Liver (tissue), 9 donors: ENCODE results near the gene DPAGT1. TPM values are rescaled to one million over a fixed set of nuclear protein-coding genes. Genes with fewer than 3 reads are reported as not detected.

Experiments
- DNase-seq: peaks from one replicate; pipeline ENCODE4 v3.0.0-alpha.2; 2017; ENCODE audit warnings: low spot score
- H3K27ac ChIP-seq, 2 donors: one replicate each; pipeline ENCODE4 v1.7.0; 2013; ENCODE audit warnings: inconsistent platforms in 2 of 2, low read length in 2 of 2, control low read depth in 1 of 2, low read depth in 1 of 2, mild to moderate bottlenecking in 1 of 2
- H3K27me3 ChIP-seq, 4 donors: one replicate each; pipeline versions ENCODE4 v1.6.1 to v1.7.0; 2013; ENCODE audit warnings: low read length in 3 of 4, inconsistent platforms in 1 of 4, mild to moderate bottlenecking in 1 of 4, moderate library complexity in 1 of 4; ENCODE audit not compliant: control insufficient read depth in 4 of 4, insufficient read depth in 4 of 4
- H3K36me3 ChIP-seq, 4 donors: one replicate each; pipeline versions ENCODE4 v1.6.1 to v1.7.0; 2013; ENCODE audit warnings: low read length in 3 of 4, mild to moderate bottlenecking in 3 of 4, low read depth in 1 of 4, moderate library complexity in 1 of 4; ENCODE audit not compliant: control insufficient read depth in 4 of 4, insufficient read depth in 3 of 4
- H3K4me1 ChIP-seq, 4 donors: one replicate each; pipeline versions ENCODE4 v1.6.1 to v1.7.0; 2013; ENCODE audit warnings: low read length in 3 of 4, mild to moderate bottlenecking in 3 of 4, moderate library complexity in 1 of 4; ENCODE audit not compliant: control insufficient read depth in 4 of 4, insufficient read depth in 4 of 4
- H3K4me3 ChIP-seq, 3 donors: one replicate each; pipeline versions ENCODE4 v1.6.1 to v1.7.0; 2013; ENCODE audit warnings: low read length in 3 of 3, control low read depth in 1 of 3, low read depth in 1 of 3, mild to moderate bottlenecking in 1 of 3
- H3K9ac ChIP-seq, 2 donors: one replicate each; pipeline ENCODE4 v1.7.0; 2013; ENCODE audit warnings: low read length in 2 of 2, mild to moderate bottlenecking in 2 of 2, moderate library complexity in 2 of 2, control low read depth in 1 of 2, low read depth in 1 of 2
- H3K9me3 ChIP-seq, 4 donors: one replicate each; pipeline versions ENCODE4 v1.6.1 to v1.7.0; 2013; ENCODE audit warnings: low read length in 3 of 4; ENCODE audit not compliant: control insufficient read depth in 4 of 4
- EGR1 ChIP-seq, 2 donors: IDR thresholded peaks; 2 replicates each; pipeline ENCODE4 v1.6.1; 2016 to 2018; ENCODE audit warnings: antibody characterized with exemption in 2 of 2, low read depth in 2 of 2
- FOXA1 ChIP-seq: IDR thresholded peaks from 2 replicates; pipeline ENCODE4 v1.6.1; 2016; ENCODE audit warnings: antibody characterized with exemption
- FOXA2 ChIP-seq: IDR thresholded peaks from 2 replicates; pipeline ENCODE4 v1.6.1; 2016; ENCODE audit warnings: antibody characterized with exemption
- GABPA ChIP-seq, 2 donors: IDR thresholded peaks in 1 of 2; conservative IDR thresholded peaks in 1 of 2; 2 replicates each; pipeline ENCODE4 v1.6.1; 2016; ENCODE audit warnings: antibody characterized with exemption in 2 of 2, mild to moderate bottlenecking in 1 of 2, moderate library complexity in 1 of 2
- HNF4A ChIP-seq, 2 donors: conservative IDR thresholded peaks; 2 replicates each; pipeline ENCODE4 v1.6.1; 2016; ENCODE audit warnings: antibody characterized with exemption in 2 of 2, mild to moderate bottlenecking in 2 of 2
- HNF4G ChIP-seq: IDR thresholded peaks from 2 replicates; pipeline ENCODE4 v1.6.1; 2016; ENCODE audit warnings: antibody characterized with exemption
- JUND ChIP-seq, 2 donors: IDR thresholded peaks; 2 replicates each; pipeline ENCODE4 v1.6.1; 2016; ENCODE audit warnings: antibody characterized with exemption in 2 of 2
- NR2F2 ChIP-seq: IDR thresholded peaks from 2 replicates; pipeline ENCODE4 v1.6.1; 2016; ENCODE audit warnings: antibody characterized with exemption
- RAD21 ChIP-seq, 2 donors: IDR thresholded peaks; 2 replicates each; pipeline ENCODE4 v1.6.1; 2016; ENCODE audit warnings: antibody characterized with exemption in 2 of 2, mild to moderate bottlenecking in 2 of 2
- RXRA ChIP-seq, 2 donors: IDR thresholded peaks; 2 replicates each; pipeline ENCODE4 v1.6.1; 2017 to 2018; ENCODE audit warnings: antibody characterized with exemption in 2 of 2, mild to moderate bottlenecking in 1 of 2
- SP1 ChIP-seq: IDR thresholded peaks from 2 replicates; pipeline ENCODE4 v1.6.1; 2018; ENCODE audit warnings: antibody characterized with exemption, mild to moderate bottlenecking
- TAF1 ChIP-seq: conservative IDR thresholded peaks from 2 replicates; pipeline ENCODE4 v1.6.1; 2016; ENCODE audit warnings: antibody characterized with exemption, mild to moderate bottlenecking
- YY1 ChIP-seq: IDR thresholded peaks from 2 replicates; pipeline ENCODE4 v1.6.1; 2016; ENCODE audit warnings: antibody characterized with exemption, mild to moderate bottlenecking
- ZBTB33 ChIP-seq: IDR thresholded peaks from 2 replicates; pipeline ENCODE4 v1.6.1; 2016; ENCODE audit warnings: antibody characterized with exemption
- WGBS: extraction: QIAGEN DNeasy Blood & Tissue Kit; methylation state at CpG from one replicate; pipeline ENCODE4 v1.1.7; 2013; 5-methylcytosine and 5-hydroxymethylcytosine counted together
- polyA plus RNA-seq, 2 donors: library from polyadenylated mRNA; stranded (reverse) in 1 of 2; unstranded in 1 of 2; fragments of 200-250 nt in 1 of 2; fragments of >200 nt in 1 of 2; fragmentation: Nextera tagmentation in 1 of 2; extraction: Ambion mirVana in 1 of 2; gene quantifications; one replicate each; pipeline versions ENCODE4 v1.2.1 to v1.2.3, GENCODE V29; 2013 to 2015
- total RNA-seq, 2 donors: library from RNA; depleted of rRNA; stranded (reverse); fragments of >200 nt; gene quantifications; one replicate each; pipeline ENCODE4 v1.2.3, GENCODE V29; 2014
- TF ChIP-seq, protein P1 (sequence below): IDR thresholded peaks from 2 replicates; pipeline ENCODE4 v1.6.1; 2016; ENCODE audit warnings: antibody characterized with exemption
- TF ChIP-seq, protein P2 (sequence below): fragments of 150-350 bp; IDR thresholded peaks from 2 replicates; pipeline ENCODE4 v1.5.1; 2017; ENCODE audit warnings: improper control_type of control experiment, low read depth, low read length; ENCODE audit not compliant: missing input control
- TF ChIP-seq, protein P3 (sequence below): IDR thresholded peaks from 2 replicates; pipeline ENCODE4 v1.6.1; 2016; ENCODE audit warnings: antibody characterized with exemption, mild to moderate bottlenecking
- TF ChIP-seq, protein P4 (sequence below): IDR thresholded peaks from 2 replicates; pipeline ENCODE4 v1.6.1; 2016; ENCODE audit warnings: antibody characterized with exemption
- donor health status: healthy.
- donor health status: healthy.
- donor health status: healthy.
- donor health status: healthy.
- donor health status: healthy.

DPAGT1 gene
- total and polyA plus RNA-seq, 4 donors, result 12.8 to 48.0 (median 37.4) TPM

GRCh38 chr11:119078675-119079420 lies 22.8 kb downstream of the DPAGT1 start:
- H3K27ac ChIP-seq, result no peak overlapping the region
- no peaks in the 10 kb centered on the region for H3K27me3 ChIP-seq
- no peak overlapping the region for H3K4me3 ChIP-seq
- peaks cover 19 to 66% (median 53%) of the 10 kb centered on the region in 4 donors for H3K36me3 ChIP-seq
- DNase-seq, result no peak
- 91% methylated on average over 19 of the region's 19 CpGs for WGBS
- no peaks in the 10 kb centered on the region for H3K9me3 ChIP-seq
- no peak overlapping the region for H3K9ac ChIP-seq
- TF ChIP-seq ZBTB33, result no peak
- no peak for TF ChIP-seq TAF1
- TF ChIP-seq FOXA2, result no peak
- TF ChIP-seq, protein P1, sequence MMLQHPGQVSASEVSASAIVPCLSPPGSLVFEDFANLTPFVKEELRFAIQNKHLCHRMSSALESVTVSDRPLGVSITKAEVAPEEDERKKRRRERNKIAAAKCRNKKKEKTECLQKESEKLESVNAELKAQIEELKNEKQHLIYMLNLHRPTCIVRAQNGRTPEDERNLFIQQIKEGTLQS, result no peak
- no peak for TF ChIP-seq SP1
- no peak for TF ChIP-seq JUND (IDR thresholded peaks at IDR 0.05)
- no peak for TF ChIP-seq RXRA (IDR thresholded peaks at IDR 0.05)
- no peak for TF ChIP-seq GABPA (IDR thresholded peaks at IDR 0.05 in 1 of 2, conservative IDR thresholded peaks at IDR 0.05 in 1 of 2)
- no peak for TF ChIP-seq HNF4A (conservative IDR thresholded peaks at IDR 0.05)
- TF ChIP-seq, protein P2, sequence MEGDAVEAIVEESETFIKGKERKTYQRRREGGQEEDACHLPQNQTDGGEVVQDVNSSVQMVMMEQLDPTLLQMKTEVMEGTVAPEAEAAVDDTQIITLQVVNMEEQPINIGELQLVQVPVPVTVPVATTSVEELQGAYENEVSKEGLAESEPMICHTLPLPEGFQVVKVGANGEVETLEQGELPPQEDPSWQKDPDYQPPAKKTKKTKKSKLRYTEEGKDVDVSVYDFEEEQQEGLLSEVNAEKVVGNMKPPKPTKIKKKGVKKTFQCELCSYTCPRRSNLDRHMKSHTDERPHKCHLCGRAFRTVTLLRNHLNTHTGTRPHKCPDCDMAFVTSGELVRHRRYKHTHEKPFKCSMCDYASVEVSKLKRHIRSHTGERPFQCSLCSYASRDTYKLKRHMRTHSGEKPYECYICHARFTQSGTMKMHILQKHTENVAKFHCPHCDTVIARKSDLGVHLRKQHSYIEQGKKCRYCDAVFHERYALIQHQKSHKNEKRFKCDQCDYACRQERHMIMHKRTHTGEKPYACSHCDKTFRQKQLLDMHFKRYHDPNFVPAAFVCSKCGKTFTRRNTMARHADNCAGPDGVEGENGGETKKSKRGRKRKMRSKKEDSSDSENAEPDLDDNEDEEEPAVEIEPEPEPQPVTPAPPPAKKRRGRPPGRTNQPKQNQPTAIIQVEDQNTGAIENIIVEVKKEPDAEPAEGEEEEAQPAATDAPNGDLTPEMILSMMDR, result no peak
- no peak for TF ChIP-seq HNF4G
- H3K4me1 ChIP-seq, result no peaks in the 10 kb centered on the region

GRCh38 chr11:119077839-119078238 lies 23.8 kb downstream of the DPAGT1 start:
- WGBS, result 96% methylated on average over 11 of the region's 11 CpGs
- TF ChIP-seq, protein P3, sequence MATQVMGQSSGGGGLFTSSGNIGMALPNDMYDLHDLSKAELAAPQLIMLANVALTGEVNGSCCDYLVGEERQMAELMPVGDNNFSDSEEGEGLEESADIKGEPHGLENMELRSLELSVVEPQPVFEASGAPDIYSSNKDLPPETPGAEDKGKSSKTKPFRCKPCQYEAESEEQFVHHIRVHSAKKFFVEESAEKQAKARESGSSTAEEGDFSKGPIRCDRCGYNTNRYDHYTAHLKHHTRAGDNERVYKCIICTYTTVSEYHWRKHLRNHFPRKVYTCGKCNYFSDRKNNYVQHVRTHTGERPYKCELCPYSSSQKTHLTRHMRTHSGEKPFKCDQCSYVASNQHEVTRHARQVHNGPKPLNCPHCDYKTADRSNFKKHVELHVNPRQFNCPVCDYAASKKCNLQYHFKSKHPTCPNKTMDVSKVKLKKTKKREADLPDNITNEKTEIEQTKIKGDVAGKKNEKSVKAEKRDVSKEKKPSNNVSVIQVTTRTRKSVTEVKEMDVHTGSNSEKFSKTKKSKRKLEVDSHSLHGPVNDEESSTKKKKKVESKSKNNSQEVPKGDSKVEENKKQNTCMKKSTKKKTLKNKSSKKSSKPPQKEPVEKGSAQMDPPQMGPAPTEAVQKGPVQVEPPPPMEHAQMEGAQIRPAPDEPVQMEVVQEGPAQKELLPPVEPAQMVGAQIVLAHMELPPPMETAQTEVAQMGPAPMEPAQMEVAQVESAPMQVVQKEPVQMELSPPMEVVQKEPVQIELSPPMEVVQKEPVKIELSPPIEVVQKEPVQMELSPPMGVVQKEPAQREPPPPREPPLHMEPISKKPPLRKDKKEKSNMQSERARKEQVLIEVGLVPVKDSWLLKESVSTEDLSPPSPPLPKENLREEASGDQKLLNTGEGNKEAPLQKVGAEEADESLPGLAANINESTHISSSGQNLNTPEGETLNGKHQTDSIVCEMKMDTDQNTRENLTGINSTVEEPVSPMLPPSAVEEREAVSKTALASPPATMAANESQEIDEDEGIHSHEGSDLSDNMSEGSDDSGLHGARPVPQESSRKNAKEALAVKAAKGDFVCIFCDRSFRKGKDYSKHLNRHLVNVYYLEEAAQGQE, result no peak
- TF ChIP-seq TAF1, result no peak
- no peak for TF ChIP-seq YY1
- TF ChIP-seq, protein P4, sequence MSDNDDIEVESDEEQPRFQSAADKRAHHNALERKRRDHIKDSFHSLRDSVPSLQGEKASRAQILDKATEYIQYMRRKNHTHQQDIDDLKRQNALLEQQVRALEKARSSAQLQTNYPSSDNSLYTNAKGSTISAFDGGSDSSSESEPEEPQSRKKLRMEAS, result no peak
- TF ChIP-seq RXRA (IDR thresholded peaks at IDR 0.05), result no peak
- TF ChIP-seq, protein P2, result no peak
- no peak for TF ChIP-seq HNF4G
- TF ChIP-seq NR2F2, result no peak
- TF ChIP-seq RAD21 (IDR thresholded peaks at IDR 0.05), result no peak
- TF ChIP-seq GABPA (IDR thresholded peaks at IDR 0.05 in 1 of 2, conservative IDR thresholded peaks at IDR 0.05 in 1 of 2), result no peak
- no peak for TF ChIP-seq JUND (IDR thresholded peaks at IDR 0.05)
- no peak for TF ChIP-seq HNF4A (conservative IDR thresholded peaks at IDR 0.05)
- no peak for TF ChIP-seq ZBTB33
- TF ChIP-seq SP1, result no peak
- TF ChIP-seq EGR1 (IDR thresholded peaks at IDR 0.05; ENCODE audit: low read depth in 2 of 2), result no peak
- TF ChIP-seq FOXA1, result no peak
- TF ChIP-seq FOXA2, result no peak
- H3K4me1 ChIP-seq, result no peaks in the 10 kb centered on the region
- peaks cover 21 to 76% (median 63%) of the 10 kb centered on the region in 4 donors for H3K36me3 ChIP-seq
- no peak overlapping the region for H3K27ac ChIP-seq
- H3K4me3 ChIP-seq, result no peak overlapping the region
- H3K9ac ChIP-seq, result no peak overlapping the region
- H3K9me3 ChIP-seq, result no peaks in the 10 kb centered on the region
- DNase-seq, result no peak
- H3K27me3 ChIP-seq, result no peaks in the 10 kb centered on the region
